Choroid plexus epithelial cell (primary cell): Measurements from ENCODE around the gene TUBB.

Experiments used
- DNase-seq: peaks from one replicate; pipeline ENCODE4 v3.0.0-alpha.2; 2010; ENCODE audit warnings: low read depth
- H3K4me3 ChIP-seq: 2 replicates; pipeline ENCODE4 v1.5.1; 2011; ENCODE audit warnings: low read depth, mild to moderate bottlenecking, control low read depth, low read length, moderate library complexity
- TF ChIP-seq, protein P1 (sequence below): conservative IDR thresholded peaks from 2 replicates; pipeline ENCODE4 v1.5.1; 2011; ENCODE audit warnings: low read depth, mild to moderate bottlenecking, control low read depth, inconsistent platforms, low read length, moderate library complexity

Gene TUBB

GRCh38 chr6:30766461-30767157, 46.5 kb downstream of the TUBB start:
- no peak for DNase-seq
- no peak overlapping the region for H3K4me3 ChIP-seq

DNA sequence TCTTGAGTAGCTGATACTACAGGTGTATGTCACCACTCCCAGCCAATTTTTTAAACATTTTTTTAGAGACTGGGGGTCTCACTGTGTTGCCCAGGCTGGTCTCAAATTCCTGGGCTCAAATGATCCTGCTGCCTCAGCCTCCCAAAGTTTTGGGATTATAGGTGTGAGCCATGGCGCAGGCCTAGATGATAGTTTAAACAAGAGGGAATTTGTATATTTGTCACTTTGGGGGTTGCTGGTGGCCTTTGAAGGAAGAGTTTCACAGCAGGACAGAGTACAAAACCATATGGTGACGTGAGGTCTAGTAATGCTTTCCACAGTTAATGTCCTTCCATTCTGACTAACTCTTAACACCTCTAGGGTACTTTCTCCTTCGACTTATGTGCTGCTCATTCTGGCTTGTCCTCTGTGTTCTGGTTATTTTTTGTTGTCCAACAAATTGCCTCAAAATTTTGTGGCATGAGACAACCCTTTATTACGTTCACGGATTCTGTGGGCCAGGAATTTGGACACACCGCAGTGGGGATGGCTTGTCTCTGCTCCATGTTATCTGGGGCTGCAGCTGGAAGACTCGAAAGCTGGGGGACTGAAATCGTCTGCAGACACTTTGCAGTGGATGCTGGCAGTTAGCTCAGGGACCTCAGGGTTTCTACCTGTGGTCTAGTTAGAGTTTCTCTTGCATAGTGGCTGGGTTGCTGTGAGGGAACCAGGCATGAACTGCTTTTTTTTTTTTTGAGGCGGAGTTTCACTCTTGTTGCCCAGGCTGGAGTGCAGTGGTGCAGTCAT, 47.2 kb downstream of the TUBB start:
- TF ChIP-seq, protein P1, sequence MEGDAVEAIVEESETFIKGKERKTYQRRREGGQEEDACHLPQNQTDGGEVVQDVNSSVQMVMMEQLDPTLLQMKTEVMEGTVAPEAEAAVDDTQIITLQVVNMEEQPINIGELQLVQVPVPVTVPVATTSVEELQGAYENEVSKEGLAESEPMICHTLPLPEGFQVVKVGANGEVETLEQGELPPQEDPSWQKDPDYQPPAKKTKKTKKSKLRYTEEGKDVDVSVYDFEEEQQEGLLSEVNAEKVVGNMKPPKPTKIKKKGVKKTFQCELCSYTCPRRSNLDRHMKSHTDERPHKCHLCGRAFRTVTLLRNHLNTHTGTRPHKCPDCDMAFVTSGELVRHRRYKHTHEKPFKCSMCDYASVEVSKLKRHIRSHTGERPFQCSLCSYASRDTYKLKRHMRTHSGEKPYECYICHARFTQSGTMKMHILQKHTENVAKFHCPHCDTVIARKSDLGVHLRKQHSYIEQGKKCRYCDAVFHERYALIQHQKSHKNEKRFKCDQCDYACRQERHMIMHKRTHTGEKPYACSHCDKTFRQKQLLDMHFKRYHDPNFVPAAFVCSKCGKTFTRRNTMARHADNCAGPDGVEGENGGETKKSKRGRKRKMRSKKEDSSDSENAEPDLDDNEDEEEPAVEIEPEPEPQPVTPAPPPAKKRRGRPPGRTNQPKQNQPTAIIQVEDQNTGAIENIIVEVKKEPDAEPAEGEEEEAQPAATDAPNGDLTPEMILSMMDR, result no peak
- no peak for DNase-seq

More at GRCh38 chr6:30766461-30767157, 46.5 kb downstream of the TUBB start:
- TF ChIP-seq, protein P1, result no peak

GRCh38 chr6:30767944-30768301, 47.8 kb downstream of the TUBB start:
- DNase-seq, result no peak
- no peak overlapping the region for H3K4me3 ChIP-seq
- TF ChIP-seq, protein P1, result no peak

More for the DNA sequence above, 47.2 kb downstream of the TUBB start:
- no peak overlapping the region for H3K4me3 ChIP-seq

DNA sequence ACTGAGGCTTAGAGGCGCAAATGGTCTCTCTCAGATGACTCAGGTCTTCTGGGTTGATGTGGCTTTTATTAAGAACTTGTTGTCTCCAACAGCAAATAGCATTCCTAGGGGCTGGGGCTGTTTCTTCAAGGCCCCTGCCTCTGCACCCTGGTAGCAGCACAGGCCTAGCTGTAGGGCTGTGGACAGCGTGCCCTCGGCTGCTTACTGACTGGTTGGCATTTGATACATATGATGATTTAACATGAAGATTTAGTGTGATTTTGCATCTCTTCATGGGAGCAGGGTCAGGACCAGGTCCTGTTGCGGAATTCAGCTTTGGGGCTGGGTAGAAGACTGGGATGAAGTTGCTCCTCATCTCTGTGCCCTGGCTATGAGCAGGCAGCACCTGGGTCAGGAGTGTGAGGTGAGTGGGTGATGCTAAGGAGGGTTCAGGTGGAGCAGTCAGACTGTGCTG, 48.5 kb downstream of the TUBB start:
- DNase-seq, result no peak
- TF ChIP-seq, protein P1, result no peak
- H3K4me3 ChIP-seq, result no peak overlapping the region

- TF ChIP-seq, protein P1, result no peak
- DNase-seq, result peak; percentile 91
- no peak overlapping the region for H3K4me3 ChIP-seq
These were observed 49.1 kb downstream of the TUBB start for GRCh38 chr6:30769088-30769852.

GRCh38 chr6:30769853-30770524, 49.8 kb downstream of the TUBB start:
- TF ChIP-seq, protein P1, result no peak
- H3K4me3 ChIP-seq, result no peak overlapping the region
- no peak for DNase-seq
